H1 (cell line): ENCODE data around the gene TRIM67.

Source experiments
- FOSL1 ChIP-seq: IDR thresholded peaks from 2 replicates; pipeline ENCODE4 v1.6.1; 2011; ENCODE audit warnings: mild to moderate bottlenecking, low read depth, low read length, moderate library complexity; ENCODE audit not compliant: insufficient read depth
- TF ChIP-seq, protein P1 (sequence below): IDR thresholded peaks from 2 replicates; pipeline ENCODE4 v1.6.1; 2012; ENCODE audit warnings: inconsistent platforms
- TF ChIP-seq, protein P2 (sequence below), 3 experiments: IDR thresholded peaks; 1 replicate in 2 of 3; 2 replicates in 1 of 3; pipeline versions ENCODE4 v1.5.1 to v1.6.1; 2011; ENCODE audit warnings: low read length in 3 of 3, mild to moderate bottlenecking in 3 of 3, inconsistent platforms in 2 of 3, low read depth in 1 of 3, moderate library complexity in 1 of 3; ENCODE audit not compliant: insufficient read depth in 1 of 3; ENCODE audit errors: control extremely low read depth in 1 of 3
- TF ChIP-seq, protein P3 (sequence below): IDR thresholded peaks from 2 replicates; pipeline ENCODE4 v1.6.1; 2011; ENCODE audit warnings: low read length, improper control_type of control experiment

DNA sequence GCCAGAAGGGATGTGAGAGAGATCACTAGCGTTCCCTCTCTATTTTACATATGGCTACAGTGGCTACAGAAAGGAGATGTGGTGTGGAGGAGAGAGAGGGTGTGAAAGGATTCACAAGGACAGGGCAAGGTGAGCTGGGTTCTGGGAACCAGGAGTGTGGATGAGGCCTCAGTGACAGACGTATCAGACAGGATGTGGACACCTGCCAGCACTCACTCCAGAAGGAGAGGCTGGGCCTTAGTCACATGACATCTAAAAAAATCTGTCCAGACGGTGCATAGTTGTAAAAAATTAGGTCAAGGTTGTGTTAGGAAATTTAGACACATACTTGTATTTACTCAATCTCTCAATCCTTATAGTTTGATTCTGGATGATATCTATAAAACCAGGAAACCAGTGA lies 10.6 kb downstream of the TRIM67 start:
- no peak for TF ChIP-seq FOSL1
- TF ChIP-seq, protein P1, sequence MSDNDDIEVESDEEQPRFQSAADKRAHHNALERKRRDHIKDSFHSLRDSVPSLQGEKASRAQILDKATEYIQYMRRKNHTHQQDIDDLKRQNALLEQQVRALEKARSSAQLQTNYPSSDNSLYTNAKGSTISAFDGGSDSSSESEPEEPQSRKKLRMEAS, result no peak
- TF ChIP-seq, protein P2, sequence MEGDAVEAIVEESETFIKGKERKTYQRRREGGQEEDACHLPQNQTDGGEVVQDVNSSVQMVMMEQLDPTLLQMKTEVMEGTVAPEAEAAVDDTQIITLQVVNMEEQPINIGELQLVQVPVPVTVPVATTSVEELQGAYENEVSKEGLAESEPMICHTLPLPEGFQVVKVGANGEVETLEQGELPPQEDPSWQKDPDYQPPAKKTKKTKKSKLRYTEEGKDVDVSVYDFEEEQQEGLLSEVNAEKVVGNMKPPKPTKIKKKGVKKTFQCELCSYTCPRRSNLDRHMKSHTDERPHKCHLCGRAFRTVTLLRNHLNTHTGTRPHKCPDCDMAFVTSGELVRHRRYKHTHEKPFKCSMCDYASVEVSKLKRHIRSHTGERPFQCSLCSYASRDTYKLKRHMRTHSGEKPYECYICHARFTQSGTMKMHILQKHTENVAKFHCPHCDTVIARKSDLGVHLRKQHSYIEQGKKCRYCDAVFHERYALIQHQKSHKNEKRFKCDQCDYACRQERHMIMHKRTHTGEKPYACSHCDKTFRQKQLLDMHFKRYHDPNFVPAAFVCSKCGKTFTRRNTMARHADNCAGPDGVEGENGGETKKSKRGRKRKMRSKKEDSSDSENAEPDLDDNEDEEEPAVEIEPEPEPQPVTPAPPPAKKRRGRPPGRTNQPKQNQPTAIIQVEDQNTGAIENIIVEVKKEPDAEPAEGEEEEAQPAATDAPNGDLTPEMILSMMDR (IDR thresholded peaks at IDR 0.05; ENCODE audit: control extremely low read depth in 1 of 3, insufficient read depth in 1 of 3, low read depth in 1 of 3, low read length in 3 of 3), result no peak
- TF ChIP-seq, protein P3, sequence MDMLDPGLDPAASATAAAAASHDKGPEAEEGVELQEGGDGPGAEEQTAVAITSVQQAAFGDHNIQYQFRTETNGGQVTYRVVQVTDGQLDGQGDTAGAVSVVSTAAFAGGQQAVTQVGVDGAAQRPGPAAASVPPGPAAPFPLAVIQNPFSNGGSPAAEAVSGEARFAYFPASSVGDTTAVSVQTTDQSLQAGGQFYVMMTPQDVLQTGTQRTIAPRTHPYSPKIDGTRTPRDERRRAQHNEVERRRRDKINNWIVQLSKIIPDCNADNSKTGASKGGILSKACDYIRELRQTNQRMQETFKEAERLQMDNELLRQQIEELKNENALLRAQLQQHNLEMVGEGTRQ, result no peak
